Astrocyte (in vitro differentiated cells and primary cell): ENCODE data around the gene TOGARAM2. TPM values are rescaled to one million over a fixed set of nuclear protein-coding genes. Genes with fewer than 3 reads are reported as not detected.

ENCODE experiments used
- DNase-seq: peaks from one replicate; pipeline ENCODE4 v3.0.0-alpha.2; 2010; ENCODE audit warnings: low read depth
- FAIRE-seq: peaks from 2 replicates; lab custom pipeline; 2011; peaks lifted over from hg19 to GRCh38; lab: Jason Lieb, UNC
- H2AFZ ChIP-seq: 2 replicates; pipeline ENCODE4 v1.6.0; 2012; ENCODE audit warnings: low read depth, low read length, inconsistent platforms
- H3K27ac ChIP-seq: 2 replicates; pipeline ENCODE4 v1.5.1; 2011; ENCODE audit warnings: low read depth, low read length, inconsistent platforms
- H3K27me3 ChIP-seq: 2 replicates; pipeline ENCODE4 v1.6.0; 2011; ENCODE audit warnings: low read length, inconsistent platforms; ENCODE audit not compliant: insufficient read depth
- H3K36me3 ChIP-seq: 2 replicates; pipeline ENCODE4 v1.5.1; 2011; ENCODE audit warnings: low read length, inconsistent platforms; ENCODE audit not compliant: insufficient read depth
- H3K4me1 ChIP-seq: 2 replicates; pipeline ENCODE4 v1.5.1; 2011; ENCODE audit warnings: low read length, inconsistent platforms; ENCODE audit not compliant: insufficient read depth
- H3K4me2 ChIP-seq: 2 replicates; pipeline ENCODE4 v1.6.0; 2012; ENCODE audit warnings: low read length, inconsistent platforms
- H3K4me3 ChIP-seq: 2 replicates; pipeline ENCODE4 v1.5.1; 2011; ENCODE audit warnings: low read depth, mild to moderate bottlenecking, low read length, inconsistent platforms; ENCODE audit not compliant: insufficient read depth
- H3K79me2 ChIP-seq: 2 replicates; pipeline ENCODE4 v1.6.0; 2012; ENCODE audit warnings: mild to moderate bottlenecking, low read length, inconsistent platforms; ENCODE audit not compliant: insufficient read depth
- H3K9ac ChIP-seq: 2 replicates; pipeline ENCODE4 v1.6.0; 2012; ENCODE audit warnings: mild to moderate bottlenecking, low read length, inconsistent platforms
- H3K9me3 ChIP-seq: 2 replicates; pipeline ENCODE4 v1.5.1; 2012; ENCODE audit warnings: low read depth, mild to moderate bottlenecking, low read length, inconsistent platforms; ENCODE audit not compliant: insufficient read depth
- H4K20me1 ChIP-seq: 2 replicates; pipeline ENCODE4 v1.6.0; 2012; ENCODE audit warnings: low read length, inconsistent platforms; ENCODE audit not compliant: insufficient read depth
- H3K27ac Mint-ChIP-seq: one replicate; pipeline ENCODE4 v1.8.0; 2021; ENCODE audit warnings: mild to moderate bottlenecking, mixed read lengths; ENCODE audit not compliant: unreplicated experiment
- H3K27me3 Mint-ChIP-seq: one replicate; pipeline ENCODE4 v1.8.0; 2021; ENCODE audit warnings: low read depth, mixed read lengths; ENCODE audit not compliant: unreplicated experiment
- H3K36me3 Mint-ChIP-seq: one replicate; pipeline ENCODE4 v1.8.0; 2021; ENCODE audit warnings: low read depth, mixed read lengths; ENCODE audit not compliant: unreplicated experiment
- H3K4me1 Mint-ChIP-seq: one replicate; pipeline ENCODE4 v1.8.0; 2021; ENCODE audit warnings: low read depth, mixed read lengths; ENCODE audit not compliant: unreplicated experiment
- H3K4me3 Mint-ChIP-seq: one replicate; pipeline ENCODE4 v1.8.0; 2021; ENCODE audit warnings: mild to moderate bottlenecking, moderate library complexity, mixed read lengths; ENCODE audit not compliant: unreplicated experiment
- H3K9me3 Mint-ChIP-seq: one replicate; pipeline ENCODE4 v1.8.0; 2021; ENCODE audit warnings: mild to moderate bottlenecking, mixed read lengths; ENCODE audit not compliant: unreplicated experiment
- EZH2 ChIP-seq: IDR thresholded peaks from 2 replicates; pipeline ENCODE4 v1.6.1; 2012; ENCODE audit warnings: mild to moderate bottlenecking, low read length, inconsistent platforms; ENCODE audit not compliant: insufficient read depth
- total RNA-seq: library from RNA; stranded (reverse); gene quantifications from 2 replicates; pipeline ENCODE4 v1.2.1, GENCODE V29; 2021
- TF ChIP-seq, protein P1 (sequence below): IDR thresholded peaks from 2 replicates; pipeline ENCODE4 v1.5.1; 2011; ENCODE audit warnings: low read depth, mild to moderate bottlenecking, inconsistent platforms, low read length, moderate library complexity; ENCODE audit not compliant: insufficient read depth

TOGARAM2 gene
- total RNA-seq, 1 donor from 2014 or later = 0.73 TPM

- FAIRE-seq (no peak), DNase-seq (no peak)
- Histone ChIP-seq H3K9ac (no peak overlapping the region), H2AFZ (no peak overlapping the region), H3K4me1 (no peaks in the 10 kb centered on the region), H4K20me1 (peaks cover 30% of the 10 kb centered on the region), H3K4me3 (no peak overlapping the region), H3K9me3 (no peaks in the 10 kb centered on the region), H3K27ac (no peak overlapping the region), H3K4me2 (no peak overlapping the region), H3K27me3 (no peaks in the 10 kb centered on the region), H3K79me2 (no peaks in the 10 kb centered on the region), H3K36me3 (peaks cover 16% of the 10 kb centered on the region)
- no peak for TF ChIP-seq EZH2
- TF ChIP-seq, protein P1, sequence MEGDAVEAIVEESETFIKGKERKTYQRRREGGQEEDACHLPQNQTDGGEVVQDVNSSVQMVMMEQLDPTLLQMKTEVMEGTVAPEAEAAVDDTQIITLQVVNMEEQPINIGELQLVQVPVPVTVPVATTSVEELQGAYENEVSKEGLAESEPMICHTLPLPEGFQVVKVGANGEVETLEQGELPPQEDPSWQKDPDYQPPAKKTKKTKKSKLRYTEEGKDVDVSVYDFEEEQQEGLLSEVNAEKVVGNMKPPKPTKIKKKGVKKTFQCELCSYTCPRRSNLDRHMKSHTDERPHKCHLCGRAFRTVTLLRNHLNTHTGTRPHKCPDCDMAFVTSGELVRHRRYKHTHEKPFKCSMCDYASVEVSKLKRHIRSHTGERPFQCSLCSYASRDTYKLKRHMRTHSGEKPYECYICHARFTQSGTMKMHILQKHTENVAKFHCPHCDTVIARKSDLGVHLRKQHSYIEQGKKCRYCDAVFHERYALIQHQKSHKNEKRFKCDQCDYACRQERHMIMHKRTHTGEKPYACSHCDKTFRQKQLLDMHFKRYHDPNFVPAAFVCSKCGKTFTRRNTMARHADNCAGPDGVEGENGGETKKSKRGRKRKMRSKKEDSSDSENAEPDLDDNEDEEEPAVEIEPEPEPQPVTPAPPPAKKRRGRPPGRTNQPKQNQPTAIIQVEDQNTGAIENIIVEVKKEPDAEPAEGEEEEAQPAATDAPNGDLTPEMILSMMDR = no peak
- H3K4me1 Mint-ChIP-seq = peaks cover 15% of the 10 kb centered on the region
- H3K4me3 Mint-ChIP-seq = no peak overlapping the region
- H3K9me3 Mint-ChIP-seq = peaks cover 12% of the 10 kb centered on the region
- peaks cover 21% of the 10 kb centered on the region for H3K36me3 Mint-ChIP-seq
- H3K27ac Mint-ChIP-seq = no peak overlapping the region
- no peaks in the 10 kb centered on the region for H3K27me3 Mint-ChIP-seq
Observed at GRCh38 chr2:28951910-28952835, 28.9 kb upstream of the TOGARAM2 start.

DNA sequence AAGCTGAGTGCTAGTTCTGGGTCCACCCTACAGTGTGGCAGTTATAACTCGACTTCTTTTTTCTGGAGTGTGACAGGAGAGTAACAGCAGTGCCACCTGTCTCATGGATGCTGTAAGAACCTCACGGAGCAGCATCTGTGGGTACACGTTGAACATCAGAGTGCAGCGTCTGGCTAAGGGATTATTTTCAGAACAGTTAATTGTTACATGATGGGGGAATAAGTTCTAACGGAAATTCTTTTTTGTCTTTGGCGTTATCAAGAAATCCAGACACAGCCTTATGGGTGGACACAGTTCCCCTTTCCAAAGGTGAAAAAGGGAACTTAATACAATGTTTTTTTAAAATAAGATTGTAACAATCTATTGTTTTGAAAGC is 28.3 kb upstream of the TOGARAM2 start:
- H3K4me2 ChIP-seq = no peak overlapping the region
- TF ChIP-seq, protein P1 = no peak
- no peak for TF ChIP-seq EZH2
- FAIRE-seq (no peak), DNase-seq (no peak)
- H3K27ac ChIP-seq = no peak overlapping the region
- Mint-ChIP-seq H3K4me3 (no peak overlapping the region), H3K4me1 (peaks cover 15% of the 10 kb centered on the region), H3K27ac (no peak overlapping the region), H3K36me3 (peaks cover 21% of the 10 kb centered on the region), H3K27me3 (no peaks in the 10 kb centered on the region), H3K9me3 (peaks cover 12% of the 10 kb centered on the region)
- peaks cover 12% of the 10 kb centered on the region for H3K36me3 ChIP-seq
- H3K9ac ChIP-seq = no peak overlapping the region
- H2AFZ ChIP-seq = no peak overlapping the region
- no peaks in the 10 kb centered on the region for H3K27me3 ChIP-seq
- no peaks in the 10 kb centered on the region for H3K4me1 ChIP-seq
- H3K9me3 ChIP-seq = no peaks in the 10 kb centered on the region
- H3K79me2 ChIP-seq = no peaks in the 10 kb centered on the region
- no peak overlapping the region for H3K4me3 ChIP-seq
- H4K20me1 ChIP-seq = peaks cover 30% of the 10 kb centered on the region

- Histone ChIP-seq H4K20me1 (peaks cover 13% of the 10 kb centered on the region), H3K79me2 (no peaks in the 10 kb centered on the region), H3K9me3 (no peaks in the 10 kb centered on the region), H3K4me1 (no peaks in the 10 kb centered on the region), H3K27ac (no peak overlapping the region), H3K36me3 (no peaks in the 10 kb centered on the region), H3K27me3 (no peaks in the 10 kb centered on the region), H3K9ac (no peak overlapping the region), H2AFZ (no peak overlapping the region), H3K4me3 (no peak overlapping the region), H3K4me2 (no peak overlapping the region)
- TF ChIP-seq EZH2 = no peak
- TF ChIP-seq, protein P1 = no peak
- Mint-ChIP-seq H3K36me3 (peaks cover under 1% of the 10 kb centered on the region), H3K9me3 (no peaks in the 10 kb centered on the region), H3K4me3 (no peak overlapping the region), H3K4me1 (peaks cover 12% of the 10 kb centered on the region), H3K27ac (no peak overlapping the region), H3K27me3 (no peaks in the 10 kb centered on the region)
- DNase-seq = no peak
- no peak for FAIRE-seq
Observed at GRCh38 chr2:28955467-28955866, 25.6 kb upstream of the TOGARAM2 start.
